Fibroblast of pulmonary artery (primary cell): ENCODE measurements around the gene BRMS1.

Source experiments
- DNase-seq: peaks from one replicate; pipeline ENCODE4 v3.0.0-alpha.2; 2010; ENCODE audit warnings: low read depth
- H3K4me3 ChIP-seq: replicated peaks from 2 replicates; pipeline ENCODE4 v1.5.1; 2011; ENCODE audit warnings: low read depth, mild to moderate bottlenecking, control low read depth, low read length, moderate library complexity
- TF ChIP-seq, protein P1 (sequence below): IDR thresholded peaks from 2 replicates; pipeline ENCODE4 v1.5.1; 2011; ENCODE audit warnings: mild to moderate bottlenecking, control low read depth, low read length, inconsistent platforms; ENCODE audit errors: missing control alignments

Gene BRMS1

DNA sequence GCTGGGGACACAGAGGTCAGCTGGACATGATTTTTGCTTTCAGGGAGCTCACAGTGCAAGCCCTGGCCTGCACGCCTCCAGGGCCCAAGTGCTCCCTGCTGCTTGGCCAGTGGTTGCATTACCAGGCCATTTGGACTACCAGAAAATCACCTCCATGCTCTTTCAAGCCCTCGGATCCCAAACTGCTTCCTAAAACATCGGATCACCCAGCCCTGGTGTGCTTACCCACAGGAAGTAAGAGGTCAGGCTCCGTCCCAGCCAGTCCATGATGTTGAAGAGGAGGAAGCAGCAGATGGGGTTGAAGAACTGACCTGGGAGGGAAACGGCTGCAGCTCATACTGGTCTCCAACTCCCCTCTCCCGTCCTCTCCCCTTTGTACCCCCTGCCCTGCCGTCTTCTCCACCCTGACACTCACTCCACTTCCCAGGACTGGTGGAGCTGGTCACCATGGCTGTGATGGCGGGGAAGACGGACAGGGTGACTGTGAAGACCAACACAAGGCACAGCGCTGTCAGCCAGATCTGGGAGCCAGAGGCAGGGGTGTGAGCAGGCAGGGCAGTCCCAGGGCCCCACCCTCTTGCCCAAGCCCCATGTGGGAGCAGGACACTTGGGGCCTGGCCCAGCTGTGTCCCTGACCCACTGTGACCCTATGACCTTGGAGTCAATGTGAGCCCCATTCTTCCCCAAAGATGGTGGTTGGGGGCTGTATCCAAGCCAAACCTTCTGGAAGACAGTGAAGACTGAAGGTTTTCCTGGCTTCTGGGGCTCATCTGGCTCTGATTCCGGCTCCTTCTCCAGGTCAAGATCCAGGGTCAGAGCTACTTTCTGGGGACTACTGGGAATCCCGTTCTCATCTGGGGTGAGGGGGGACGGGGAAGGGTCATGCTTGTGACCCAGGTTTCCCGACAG, 21.1 kb upstream of the BRMS1 start:
- TF ChIP-seq, protein P1, sequence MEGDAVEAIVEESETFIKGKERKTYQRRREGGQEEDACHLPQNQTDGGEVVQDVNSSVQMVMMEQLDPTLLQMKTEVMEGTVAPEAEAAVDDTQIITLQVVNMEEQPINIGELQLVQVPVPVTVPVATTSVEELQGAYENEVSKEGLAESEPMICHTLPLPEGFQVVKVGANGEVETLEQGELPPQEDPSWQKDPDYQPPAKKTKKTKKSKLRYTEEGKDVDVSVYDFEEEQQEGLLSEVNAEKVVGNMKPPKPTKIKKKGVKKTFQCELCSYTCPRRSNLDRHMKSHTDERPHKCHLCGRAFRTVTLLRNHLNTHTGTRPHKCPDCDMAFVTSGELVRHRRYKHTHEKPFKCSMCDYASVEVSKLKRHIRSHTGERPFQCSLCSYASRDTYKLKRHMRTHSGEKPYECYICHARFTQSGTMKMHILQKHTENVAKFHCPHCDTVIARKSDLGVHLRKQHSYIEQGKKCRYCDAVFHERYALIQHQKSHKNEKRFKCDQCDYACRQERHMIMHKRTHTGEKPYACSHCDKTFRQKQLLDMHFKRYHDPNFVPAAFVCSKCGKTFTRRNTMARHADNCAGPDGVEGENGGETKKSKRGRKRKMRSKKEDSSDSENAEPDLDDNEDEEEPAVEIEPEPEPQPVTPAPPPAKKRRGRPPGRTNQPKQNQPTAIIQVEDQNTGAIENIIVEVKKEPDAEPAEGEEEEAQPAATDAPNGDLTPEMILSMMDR, result no peak
- DNase-seq, result no peak
- no peak overlapping the region for H3K4me3 ChIP-seq

DNA sequence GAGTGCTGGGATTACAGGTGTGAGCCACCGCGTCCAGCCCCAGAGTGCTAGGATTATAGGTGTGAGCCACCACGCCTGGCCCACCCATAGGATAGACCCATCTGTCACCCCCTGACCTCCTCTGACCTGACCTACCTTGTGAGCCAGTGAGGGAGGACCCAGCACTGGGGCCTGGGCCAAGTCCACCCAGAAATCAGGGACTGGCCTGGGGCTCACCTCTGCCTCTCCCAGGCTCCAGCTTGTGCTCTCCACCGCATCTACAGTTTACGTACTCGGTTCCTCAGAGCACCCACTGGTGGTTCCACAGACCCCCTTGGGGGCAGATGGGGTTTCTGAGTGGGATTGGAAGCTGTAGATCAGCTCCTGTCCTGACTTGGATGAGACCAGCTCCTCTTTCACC, 20.3 kb upstream of the BRMS1 start:
- no peak overlapping the region for H3K4me3 ChIP-seq
- TF ChIP-seq, protein P1, result no peak
- DNase-seq, result no peak

DNA sequence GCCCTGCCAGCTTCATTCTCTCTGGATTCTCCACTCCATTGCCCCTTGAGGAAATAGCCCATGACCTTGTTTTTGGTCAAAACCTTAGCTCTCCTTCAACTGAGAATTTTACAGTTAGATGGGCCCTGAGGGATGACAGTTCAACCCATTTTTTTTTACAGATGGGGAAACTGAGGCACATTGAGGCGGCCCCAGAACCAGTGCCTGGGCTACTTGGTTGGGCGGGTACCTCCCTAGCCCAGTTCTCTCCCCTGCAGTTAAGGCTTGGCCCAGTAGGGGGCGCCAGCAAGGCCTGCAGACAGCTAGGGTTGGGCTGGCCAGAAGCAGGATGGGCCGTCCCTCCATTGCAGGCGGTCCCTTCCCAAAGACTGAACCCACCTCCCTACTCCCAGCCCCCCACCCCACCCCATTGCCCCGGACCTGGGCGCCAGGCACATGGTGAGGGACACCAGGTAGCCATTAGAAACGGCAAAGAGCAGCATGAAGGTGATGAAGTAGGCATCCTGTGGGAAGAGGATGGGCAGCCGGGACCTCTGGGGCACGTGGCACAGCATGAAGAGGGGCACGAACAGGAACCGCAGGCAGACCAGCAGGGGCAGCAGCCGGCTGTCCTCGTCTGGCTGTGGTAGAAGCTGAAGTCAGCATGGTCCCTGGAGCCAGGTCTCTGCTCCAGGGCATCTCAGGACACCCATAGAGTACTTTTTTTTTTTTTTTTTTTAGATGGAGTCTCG, 19.1 kb upstream of the BRMS1 start:
- TF ChIP-seq, protein P1, result peak; percentile 58
- DNase-seq, result peak; percentile 23
- H3K4me3 ChIP-seq, result no peak overlapping the region

DNA sequence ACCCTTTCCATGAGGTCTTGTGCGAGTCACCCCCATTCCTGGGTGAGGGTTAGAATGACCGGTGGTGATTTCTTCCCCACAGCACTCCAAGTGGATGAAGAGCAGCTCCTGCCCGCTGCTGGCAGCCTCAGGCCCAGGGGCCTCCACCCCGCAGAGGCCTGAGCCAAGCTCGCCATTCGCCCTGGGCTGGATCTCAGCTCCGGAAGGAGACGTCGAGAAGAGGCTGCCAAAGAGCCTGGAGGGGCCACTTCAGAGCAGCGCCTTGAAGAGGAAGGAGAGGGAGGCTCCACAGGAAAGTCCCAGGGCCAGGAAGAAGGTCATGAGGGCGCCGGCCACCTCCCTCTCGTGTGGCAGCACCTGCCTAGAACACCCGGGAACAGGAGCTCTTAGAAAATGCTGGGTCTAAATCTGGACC, 18.3 kb upstream of the BRMS1 start:
- no peak overlapping the region for H3K4me3 ChIP-seq
- TF ChIP-seq, protein P1, result no peak
- no peak for DNase-seq

DNA sequence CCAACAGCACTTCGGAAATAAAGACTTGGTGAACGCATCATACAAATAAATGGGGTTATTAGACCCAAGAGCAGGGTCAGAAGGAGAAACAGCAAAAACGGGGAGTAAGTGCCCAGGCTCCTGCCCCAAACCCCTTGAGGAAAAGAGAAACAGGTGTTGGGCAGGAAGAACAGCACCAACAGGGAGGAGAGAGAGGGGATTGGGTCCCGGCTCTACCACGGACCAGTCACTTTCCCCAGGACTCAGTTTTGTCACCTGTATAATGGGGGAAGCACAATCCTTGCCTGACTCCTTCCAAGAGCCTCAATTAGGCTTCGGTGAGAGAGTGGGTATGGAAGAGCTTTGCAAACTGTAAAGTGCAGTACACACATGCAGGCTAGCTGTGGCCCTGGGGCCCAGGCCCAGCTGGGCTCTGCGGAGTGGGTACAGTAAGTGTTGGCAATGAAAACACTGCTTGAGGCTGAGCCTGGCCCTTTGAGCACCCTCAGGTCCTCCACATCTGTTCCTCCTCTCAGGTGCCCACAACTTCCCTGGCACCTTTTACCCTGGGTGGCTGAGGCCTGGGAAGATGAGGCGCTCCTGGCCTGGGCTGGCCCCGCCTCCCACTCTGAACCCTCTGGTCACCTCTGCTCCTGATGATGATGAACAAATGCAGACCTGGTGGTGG, 17.7 kb upstream of the BRMS1 start:
- H3K4me3 ChIP-seq, result no peak overlapping the region
- DNase-seq, result no peak
- TF ChIP-seq, protein P1, result no peak

DNA sequence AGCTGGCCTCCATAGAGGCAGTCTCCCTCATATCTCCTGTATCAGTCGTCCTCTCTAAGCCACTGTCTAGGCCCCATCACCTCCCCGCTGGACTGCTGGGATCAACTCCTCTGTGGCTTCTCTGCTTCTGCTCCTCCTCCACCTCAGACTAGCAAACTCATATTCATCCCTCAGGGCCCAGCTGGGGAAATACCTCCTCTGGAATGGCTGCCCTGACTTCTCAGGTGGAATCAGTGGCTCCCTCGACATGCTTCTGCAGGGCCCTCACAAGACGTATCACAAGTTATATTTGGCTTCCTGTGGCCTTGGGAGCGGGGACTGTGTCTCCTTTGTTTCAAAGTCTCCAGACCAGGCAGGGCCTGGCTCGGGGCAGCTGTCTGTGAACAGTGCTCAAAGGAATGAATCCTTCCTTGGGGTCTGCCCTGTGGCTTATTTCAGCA, 16.6 kb upstream of the BRMS1 start:
- H3K4me3 ChIP-seq, result no peak overlapping the region
- TF ChIP-seq, protein P1, result no peak
- no peak for DNase-seq
